HG03378 (cell line): ENCODE measurements around the gene SLC29A4.
"Not testable (repeated sequence)": the region's sequence is repeated elsewhere in the genome, so short reads cannot be mapped to it uniquely, and the experiment has no call there.

ENCODE experiments used
- ATAC-seq: cut with Tn5 transposase; IDR thresholded peaks from one replicate; pipeline ENCODE4 v1.9.1; 2021; ENCODE audit warnings: mild to moderate bottlenecking, moderate library complexity; ENCODE audit not compliant: unreplicated experiment

Gene SLC29A4

DNA sequence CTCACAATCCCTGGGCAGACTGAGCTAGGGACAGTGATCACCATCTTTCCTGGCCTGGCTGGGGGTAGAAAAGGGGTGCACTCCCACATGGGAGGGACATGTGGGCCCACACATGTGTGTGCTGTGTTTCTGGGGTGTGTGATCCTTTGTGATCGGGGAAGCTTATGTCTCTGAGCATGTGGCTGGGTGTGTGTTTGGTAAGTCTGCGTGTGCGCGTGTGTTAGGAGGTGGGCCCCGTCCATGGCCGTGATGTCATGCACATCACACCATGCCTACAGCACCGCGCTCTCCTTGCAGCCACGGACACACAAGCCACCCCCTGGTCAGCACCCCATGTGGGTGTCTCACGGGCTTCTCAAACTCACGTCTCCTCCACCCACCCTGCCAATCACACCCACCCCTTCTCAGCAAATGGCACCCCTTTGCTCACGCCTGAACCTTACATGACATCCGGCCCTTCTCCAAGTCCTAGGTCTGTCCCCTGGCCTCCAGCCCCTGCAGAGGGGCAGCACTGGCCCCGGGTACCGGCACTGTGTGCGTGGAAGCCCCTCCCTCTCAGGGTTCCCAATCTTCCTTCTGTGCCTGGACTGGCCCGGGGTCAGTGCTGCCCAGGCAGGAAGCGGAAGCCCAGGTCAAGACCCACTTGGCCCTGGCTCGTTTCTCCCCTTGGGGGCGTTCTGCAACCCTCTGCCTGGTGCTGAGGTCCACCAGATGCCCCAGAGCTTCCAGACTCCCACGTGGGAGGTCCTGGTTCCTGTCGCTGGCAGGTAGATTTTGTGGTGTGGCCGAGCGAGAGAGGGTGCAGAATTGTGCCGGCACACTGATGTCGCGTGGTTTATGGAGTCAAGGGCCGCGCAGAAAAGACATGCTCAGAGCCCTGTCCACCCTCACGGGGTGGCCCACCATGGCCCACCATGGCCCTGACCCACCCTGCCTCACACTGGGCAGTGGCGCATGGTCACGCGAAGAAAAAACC is 12.6 kb downstream of the SLC29A4 start:
- ATAC-seq = no peak

DNA sequence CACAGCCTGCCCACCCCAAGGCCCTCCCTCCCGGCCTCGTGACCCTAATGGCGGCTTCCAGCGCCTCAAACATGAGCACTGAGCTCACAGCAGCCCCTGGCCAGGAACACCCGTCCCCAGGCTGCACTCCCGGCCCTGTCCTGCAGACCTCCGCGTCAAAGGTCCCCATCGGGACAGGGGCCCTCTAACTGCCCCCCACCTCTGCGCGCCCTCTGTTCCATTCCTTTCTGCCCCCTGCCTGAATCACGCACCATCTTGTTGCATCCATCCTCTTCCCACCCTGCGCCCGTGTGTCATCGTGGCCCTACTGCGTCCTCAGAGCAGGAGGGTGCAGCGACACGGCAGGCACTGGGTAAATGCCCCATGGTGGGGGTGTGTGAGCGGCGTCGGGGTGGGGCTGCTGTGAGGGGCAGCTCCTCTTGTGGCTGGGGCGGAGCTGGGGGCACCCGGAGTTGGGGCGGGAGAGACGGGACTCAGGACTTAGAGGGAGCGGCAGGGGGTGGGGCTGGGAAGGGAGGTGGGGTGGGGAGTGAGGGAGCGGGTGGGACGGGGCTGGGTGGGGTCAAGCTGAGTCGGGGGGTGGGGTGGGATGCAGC is 13.4 kb downstream of the SLC29A4 start:
- no peak for ATAC-seq

DNA sequence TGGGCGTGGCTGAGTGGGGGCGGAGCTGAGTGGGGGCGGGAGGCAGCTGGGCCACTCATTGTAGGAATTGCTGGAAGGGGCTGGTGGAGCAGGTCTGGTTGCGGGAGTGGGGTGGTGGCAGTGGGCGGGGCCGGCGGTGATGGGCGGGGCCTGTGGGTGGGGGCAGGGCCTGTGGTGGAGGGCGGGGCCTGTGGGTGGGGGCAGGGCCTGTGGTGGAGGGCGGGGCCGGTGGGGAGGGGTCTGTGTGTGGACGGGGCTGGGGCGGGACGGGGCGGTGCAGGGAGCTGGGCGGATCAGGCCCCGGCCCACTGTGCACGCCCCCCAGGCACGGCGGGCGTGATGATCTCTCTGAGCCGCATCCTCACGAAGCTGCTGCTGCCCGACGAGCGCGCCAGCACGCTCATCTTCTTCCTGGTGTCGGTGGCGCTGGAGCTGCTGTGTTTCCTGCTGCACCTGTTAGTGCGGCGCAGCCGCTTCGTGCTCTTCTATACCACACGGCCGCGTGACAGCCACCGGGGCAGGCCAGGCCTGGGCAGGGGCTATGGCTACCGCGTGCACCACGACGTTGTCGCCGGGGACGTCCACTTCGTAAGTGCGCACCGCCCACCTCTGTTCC is 14.0 kb downstream of the SLC29A4 start:
- no peak for ATAC-seq

DNA sequence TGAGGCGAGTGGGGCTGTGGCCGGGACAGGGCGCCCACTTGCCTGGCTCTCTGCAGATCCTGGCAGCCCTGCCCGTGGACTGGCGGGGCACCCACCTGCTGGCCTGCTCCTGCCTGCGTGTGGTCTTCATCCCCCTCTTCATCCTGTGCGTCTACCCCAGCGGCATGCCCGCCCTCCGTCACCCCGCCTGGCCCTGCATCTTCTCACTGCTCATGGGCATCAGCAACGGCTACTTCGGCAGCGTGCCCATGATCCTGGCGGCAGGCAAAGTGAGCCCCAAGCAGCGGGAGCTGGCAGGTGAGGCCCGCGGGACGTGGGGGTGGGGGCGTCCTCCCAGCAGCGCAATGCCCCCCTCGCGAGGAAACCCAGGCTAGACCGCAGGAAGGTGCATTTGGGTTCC is 17.6 kb downstream of the SLC29A4 start:
- ATAC-seq = no peak

DNA sequence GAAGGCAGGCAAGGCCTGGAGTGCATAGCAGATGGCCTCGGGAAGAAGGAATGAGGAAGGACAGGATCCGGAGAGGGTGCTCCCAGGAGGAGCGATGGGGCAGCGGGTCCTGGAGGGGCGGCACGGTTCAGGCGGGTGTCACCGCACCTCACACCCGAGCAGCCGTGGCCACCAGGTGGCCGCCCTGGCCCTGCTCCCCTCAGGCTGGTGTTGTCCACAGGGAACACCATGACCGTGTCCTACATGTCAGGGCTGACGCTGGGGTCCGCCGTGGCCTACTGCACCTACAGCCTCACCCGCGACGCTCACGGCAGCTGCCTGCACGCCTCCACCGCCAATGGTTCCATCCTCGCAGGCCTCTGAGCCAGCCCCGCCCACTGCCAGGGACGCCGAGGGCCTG is 19.8 kb downstream of the SLC29A4 start:
- ATAC-seq = no peak

DNA sequence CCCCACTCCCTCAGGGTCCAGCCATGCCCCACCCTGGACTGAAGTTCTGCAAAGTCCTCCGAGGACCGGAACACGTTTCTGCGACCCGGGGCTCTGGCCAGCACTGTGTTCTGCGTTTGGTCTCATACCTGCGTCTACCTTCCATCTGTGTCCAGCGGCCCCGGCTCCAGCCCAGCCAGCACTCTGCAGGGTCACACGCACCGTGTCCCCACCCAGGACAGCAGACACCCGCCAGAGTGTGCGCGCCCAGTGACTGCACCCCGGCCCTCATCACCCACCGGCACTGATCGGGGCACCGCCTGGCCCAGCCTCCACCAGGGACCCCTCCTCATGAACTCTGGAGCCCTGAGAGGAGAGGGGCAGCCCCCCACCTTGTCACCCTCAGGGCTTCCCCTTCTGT is 20.3 kb downstream of the SLC29A4 start:
- ATAC-seq = no peak

DNA sequence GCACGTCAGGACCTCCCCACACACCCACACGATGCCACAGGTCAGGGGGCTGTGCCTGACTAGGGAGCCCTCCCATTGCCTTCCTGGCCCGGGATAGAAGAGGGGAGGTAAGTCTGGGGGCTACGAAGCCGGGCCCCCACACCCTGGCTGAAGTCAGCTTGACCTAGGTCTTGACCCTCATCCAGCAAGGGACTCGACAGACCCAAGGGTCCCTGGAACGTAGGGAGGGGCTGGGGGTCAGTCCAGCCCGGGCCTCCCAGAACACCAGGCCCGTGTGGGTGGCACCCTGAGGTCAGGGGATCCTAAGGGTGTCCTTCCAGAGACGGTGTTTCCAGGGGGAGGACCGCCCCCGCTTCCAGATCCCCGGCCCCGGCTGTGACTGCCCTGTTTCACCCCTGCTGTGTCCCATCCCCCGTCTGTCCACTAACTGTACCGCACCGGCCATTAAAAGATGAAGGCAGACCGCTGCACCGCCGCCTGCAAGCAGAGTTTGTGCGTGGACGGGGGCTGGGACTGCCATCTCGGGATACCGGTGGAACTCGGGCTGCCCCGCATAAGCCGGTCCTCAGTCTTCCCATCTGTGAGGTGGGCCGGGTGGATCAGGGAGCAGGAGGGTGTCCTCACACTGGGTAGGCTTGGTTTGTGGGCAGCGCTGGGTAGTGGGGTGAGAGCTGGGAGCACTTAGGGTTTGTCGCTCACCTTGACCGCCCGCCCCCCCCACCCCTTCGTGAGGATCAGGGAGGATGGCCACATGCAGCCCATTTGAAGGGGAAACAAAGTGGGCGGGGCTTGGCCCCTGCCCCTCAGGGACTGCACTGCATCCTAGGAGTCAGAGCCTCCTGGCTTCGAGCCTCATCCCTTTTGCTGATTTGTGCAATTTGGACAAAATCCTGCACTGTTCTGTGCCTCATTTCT is 21.1 kb downstream of the SLC29A4 start:
- ATAC-seq = no peak

DNA sequence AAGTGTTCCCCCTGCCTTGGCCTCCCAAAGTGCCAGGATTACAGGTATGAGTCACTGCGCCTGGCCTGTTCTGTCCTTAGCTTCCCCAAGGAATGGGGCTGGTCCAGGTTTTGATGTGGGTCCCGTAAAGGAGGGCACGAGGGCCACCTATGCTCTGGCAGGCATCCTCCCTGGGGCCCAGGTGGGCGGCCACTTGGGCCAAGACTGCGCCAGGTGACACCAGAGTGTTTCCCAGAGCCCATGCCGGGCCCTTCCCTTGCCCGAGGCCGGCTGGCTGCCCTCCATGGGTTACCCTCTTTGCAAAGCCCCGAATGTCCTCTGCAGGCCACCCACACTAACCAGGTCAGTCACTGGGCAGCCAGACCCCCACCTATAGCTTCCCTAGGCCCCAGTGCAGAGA is 22.3 kb downstream of the SLC29A4 start:
- not testable (repeated sequence) for ATAC-seq

DNA sequence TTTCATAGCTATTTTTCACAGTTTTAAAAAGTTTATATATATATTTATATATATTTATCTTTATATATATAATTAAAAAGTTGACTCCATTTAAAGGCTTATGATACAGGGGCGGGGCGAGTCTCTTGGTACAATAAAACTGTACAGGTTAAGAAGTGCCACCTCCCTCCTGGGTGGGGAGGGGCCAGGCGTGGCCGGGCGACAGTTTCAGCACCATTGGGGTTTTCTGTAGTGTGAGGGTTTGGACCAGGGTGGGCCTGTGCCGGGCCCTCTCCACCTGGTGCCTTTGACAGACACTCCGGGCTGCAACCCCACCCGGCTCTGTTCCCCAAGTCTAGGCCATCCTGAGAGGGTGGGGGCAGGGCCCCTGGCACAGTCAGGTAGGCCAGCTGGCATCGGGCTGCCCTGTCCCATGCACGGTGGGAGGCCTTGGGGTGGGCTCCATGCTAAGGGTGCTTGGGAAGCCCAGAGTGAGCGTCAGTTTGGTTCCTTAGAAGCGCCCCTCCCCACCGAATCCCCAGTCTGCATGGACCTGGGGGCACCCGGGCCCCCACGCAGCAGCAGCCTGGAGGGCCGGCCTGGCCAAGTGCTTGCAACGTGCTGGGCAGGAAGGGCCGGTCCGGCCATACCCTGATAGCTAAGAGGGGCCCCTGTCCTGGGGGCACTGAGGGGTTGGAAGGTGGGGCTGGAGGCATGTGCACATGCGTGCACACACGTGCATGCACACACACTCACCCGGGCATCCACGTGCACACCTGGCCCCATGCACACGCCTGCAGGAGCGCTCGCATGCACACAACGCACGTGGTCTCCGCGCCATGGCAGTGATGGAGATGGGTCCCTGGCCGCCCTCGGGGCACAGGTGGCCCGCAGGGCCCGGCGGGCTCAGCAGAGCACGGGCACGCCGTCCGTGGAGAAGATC is 24.7 kb downstream of the SLC29A4 start:
- ATAC-seq = not testable (repeated sequence)

DNA sequence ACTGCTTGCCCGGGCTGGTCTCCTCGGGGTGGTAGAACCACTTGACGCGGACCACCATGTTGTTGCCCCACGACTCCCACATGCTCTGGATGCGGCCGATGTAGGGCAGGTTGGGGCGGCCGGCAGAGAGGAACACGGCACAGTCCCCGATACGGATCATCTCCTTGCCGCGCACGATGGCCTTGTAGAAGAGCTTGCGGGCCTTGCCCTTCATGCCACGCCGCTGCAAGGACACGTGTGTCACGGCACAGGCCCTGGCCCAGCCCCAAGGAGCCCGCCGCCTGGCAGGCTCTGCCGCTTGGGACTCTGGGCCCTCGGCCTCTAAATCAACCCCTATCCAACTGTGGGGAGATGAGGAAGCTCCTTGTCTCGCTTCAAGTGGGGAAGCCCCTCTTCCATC is 26.4 kb downstream of the SLC29A4 start:
- ATAC-seq = no peak

DNA sequence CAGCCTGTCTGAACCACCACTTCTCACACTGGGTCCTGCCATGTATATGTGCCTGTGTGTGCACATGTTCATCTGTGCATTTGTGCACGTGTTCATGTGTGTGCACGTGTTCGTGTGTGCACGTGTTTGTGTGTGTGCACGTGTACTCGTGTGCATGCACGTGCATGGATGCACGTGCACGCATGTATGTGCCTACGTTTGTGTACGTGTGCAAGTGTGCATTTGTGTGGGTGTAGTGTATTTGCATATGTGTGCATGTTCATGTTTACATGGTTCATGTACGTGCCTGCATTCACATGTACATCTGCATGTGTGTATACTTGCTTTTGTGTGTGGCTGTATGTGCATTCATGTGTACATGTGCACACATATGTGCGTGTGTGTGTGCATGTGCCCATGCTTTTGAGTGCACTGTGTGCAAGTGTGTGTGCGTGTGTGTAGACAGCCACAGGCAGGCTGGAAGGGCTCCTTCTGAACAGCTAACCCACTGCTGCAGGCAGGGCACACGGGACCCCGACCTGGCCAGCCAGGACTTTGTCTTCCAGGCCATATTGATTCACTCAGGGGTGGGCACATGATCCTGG is 28.2 kb downstream of the SLC29A4 start:
- ATAC-seq = no peak

DNA sequence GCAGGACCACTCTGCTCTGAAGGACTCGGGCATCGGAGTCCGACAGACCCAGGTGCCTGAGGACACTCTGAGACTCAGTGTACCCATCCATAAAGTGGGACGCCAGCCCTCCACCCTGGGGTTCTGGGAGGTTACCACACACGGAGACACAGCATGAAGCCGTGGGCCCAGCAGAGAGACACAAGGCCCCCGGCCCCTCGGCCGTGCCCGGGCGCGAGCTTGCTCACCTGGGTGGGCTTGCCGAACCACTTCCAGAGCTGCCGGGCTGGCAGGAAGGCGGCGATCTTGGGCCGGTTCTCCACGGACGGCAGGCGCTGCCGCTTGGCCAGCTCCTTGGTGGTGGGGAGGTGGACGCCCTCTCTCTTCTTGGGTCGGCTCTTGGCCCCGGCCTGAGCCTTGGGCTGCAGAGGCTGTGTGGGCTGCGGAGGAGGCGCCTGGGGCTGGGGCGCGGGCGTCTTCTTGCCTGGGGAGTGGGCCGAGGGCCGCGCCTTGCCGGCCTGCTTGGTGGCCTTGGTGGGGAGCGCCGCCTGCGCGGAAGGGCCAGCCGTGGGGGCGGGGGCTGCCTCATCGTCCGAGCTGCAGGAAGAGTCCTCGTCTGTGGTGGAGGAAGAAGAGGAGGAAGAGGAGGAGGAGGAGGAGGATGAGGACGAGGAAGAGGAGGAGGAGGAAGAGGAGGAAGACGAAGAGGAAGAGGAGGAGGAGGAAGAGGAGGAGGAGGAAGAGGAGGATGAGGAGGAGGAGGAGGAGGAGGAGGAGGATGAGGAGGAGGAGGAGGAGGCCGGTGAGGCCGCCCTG is 29.7 kb downstream of the SLC29A4 start:
- ATAC-seq = not testable (repeated sequence)

DNA sequence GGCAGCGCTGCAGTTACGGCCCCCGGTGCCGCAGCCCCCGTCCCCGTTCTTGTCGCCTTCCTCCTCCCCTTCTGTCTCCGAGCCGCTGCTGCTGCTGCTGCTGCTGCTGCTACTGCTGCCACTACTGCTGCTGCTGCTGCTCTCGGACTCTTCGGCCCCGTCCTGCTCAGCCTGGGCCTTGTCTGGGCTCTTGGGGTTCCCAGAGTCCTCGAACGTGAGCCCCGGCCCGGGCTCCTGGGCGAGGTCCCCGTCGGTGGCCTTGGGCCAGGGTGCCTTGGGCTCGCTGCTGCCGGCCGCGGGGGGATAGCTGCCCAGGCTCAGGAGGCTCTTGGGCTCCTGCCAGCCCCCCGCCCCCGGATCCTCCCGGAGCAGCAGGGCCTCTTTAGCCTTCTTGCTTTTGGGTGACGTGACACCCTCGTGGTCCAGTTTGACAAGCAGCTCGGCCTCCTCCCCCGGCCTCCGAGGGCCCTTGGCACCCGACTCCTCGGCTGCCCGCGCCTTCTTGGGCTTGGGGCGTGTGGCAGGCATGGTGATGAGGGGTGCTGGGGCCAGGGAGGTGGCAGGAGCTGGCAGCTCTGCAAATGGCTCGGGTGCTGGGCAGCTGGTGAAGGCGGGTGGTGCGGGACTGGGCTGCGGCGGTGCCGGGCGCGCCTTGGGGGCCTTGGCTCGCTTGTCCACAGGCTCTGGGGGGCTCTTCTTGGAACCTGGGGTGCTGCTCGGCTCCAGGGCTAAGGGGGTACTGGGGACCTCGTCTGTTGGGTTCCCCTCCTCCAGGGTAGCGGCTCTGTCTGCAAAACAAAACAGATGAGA is 30.5 kb downstream of the SLC29A4 start:
- not testable (repeated sequence) for ATAC-seq

DNA sequence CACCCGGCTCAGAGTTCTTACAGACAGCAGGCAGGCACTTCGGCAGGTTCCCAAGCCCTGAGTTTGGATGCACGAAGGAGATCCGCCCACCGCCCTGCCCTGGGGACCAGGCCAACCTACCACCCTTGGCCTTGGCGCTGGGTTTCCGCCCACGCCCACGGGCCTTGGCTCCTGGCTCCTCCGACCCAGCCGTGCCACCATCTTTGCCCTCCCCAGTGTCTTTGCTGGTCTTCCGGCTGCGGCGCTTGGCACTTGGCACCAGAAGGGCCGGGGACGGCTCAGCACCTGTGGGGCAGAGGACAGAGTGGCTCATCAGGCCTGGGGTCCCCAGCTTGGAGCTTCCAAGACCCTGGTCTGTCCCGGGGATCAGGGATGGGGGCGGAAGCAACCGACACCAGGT is 32.1 kb downstream of the SLC29A4 start:
- no peak for ATAC-seq

DNA sequence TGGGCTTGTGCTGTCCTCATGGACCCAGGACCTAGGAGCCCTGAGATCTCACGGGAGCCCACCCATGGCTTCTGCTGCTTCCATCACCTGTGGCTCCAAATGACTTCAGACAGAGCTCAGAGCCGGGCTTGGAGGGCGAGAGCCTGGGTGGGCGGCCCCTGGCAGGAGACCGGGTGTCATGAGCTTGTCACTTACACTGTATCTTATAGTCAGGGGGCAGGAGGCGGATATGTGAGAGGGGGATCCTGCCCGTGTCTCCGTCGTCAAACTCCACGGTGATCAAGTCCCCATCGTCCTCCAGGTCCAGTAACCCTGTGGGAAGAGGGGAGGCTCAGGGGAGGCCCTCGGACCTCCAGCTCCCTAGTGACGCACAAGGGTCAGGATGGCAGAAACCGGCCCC is 33.0 kb downstream of the SLC29A4 start:
- ATAC-seq = no peak

DNA sequence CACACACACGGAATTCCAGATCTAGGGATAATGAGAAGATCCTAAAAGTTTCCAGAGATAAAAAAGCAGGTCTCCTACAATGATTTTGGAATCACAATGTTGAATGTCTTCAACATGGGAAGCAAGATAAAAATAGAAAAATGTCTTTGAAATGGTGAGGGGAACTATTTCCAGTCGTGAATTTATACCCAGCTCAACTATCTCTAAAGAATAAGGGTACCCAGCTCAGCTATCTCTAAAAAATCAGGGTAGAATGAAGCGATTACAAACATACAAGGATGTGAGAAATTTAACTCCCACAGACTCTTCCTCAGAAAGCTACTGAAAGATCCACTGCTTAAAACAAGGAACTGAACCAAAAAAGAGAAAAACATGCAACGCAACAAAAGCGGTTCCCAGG is 35.9 kb downstream of the SLC29A4 start:
- ATAC-seq = not testable (repeated sequence)

DNA sequence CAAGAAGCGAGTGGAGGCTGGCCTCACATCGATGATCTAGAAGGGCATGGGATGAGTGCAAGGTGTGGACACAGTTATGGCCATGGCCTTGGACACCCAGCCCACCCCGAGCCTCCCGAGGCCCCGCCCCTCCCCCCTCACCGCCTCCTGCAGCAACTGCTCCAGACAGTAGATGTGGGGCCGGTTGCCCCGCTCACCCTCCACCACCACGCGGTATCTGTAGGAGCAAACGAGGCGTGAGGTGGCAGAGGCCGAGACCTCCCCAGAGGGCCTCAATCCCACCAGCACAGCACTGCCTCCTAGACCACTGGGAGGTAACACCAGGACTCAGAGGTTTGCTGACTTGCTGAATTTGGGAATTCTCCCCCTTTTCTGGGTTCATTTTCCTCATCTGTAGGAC is 37.6 kb downstream of the SLC29A4 start:
- ATAC-seq = no peak
